K562 (cell line): ENCODE measurements around the gene ZNF582. TPM values are rescaled to one million over a fixed set of nuclear protein-coding genes. Genes with fewer than 3 reads are reported as not detected.

Experiments
- ATAC-seq: fragments of 200-7000 bp; cut with Tn5 transposase; 3 replicates; pipeline ENCODE4 v1.9.1; 2020; ENCODE audit warnings: moderate library complexity
- BruUV-seq: library from RNA; stranded (reverse); fragments of 400-500 nt; replicated peaks from 2 replicates; lab custom pipeline; 2021; lab: Mats Ljungman, UMichigan
- CTCF ChIA-PET: fragments of 300-600 bp; formaldehyde crosslinking; extraction: SDS; loops from one replicate; lab custom pipeline; 2021; ENCODE audit warnings: low intra/inter-chr PET ratio; lab: Yijun Ruan, JAX
- POLR2A ChIA-PET: fragments of 300-600, 350-650 bp; sonication (Branson Sonifier 250); formaldehyde crosslinking; extraction: SDS; loops from one replicate; lab custom pipeline; 2021; ENCODE audit warnings: antibody characterized with exemption, inconsistent platforms; lab: Yijun Ruan, JAX
- DNase-seq, 4 experiments: peaks; one replicate each; pipeline versions ENCODE4 v3.0.0 to v3.0.0-alpha.2; 2011 to 2018; ENCODE audit warnings: low spot score in 3 of 4, mixed read lengths in 3 of 4; ENCODE audit errors: extremely low read depth in 1 of 4
- FAIRE-seq: peaks from 2 replicates; lab custom pipeline; 2011; peaks lifted over from hg19 to GRCh38; lab: Jason Lieb, UNC
- H2AFZ ChIP-seq: 2 replicates; pipeline ENCODE4 v1.6.0; 2011; ENCODE audit warnings: low read depth, low read length, control low read depth, inconsistent platforms
- H3K27ac ChIP-seq: fragments of 200-600 bp; 3 replicates; pipeline ENCODE4 v1.8.0; 2011; ENCODE audit warnings: low read depth, mild to moderate bottlenecking, control low read depth, inconsistent platforms, low read length, moderate library complexity, mixed read lengths; ENCODE audit errors: extremely low read depth
- H3K27me3 ChIP-seq, 2 experiments: fragments of 300-600 bp in 1 of 2; 2 replicates in 1 of 2; 3 replicates in 1 of 2; pipeline versions ENCODE4 v1.6.0 to v1.8.0; 2011; ENCODE audit warnings: inconsistent platforms in 2 of 2, low read length in 2 of 2, mild to moderate bottlenecking in 1 of 2, mixed read lengths in 1 of 2, moderate library complexity in 1 of 2; ENCODE audit not compliant: control insufficient read depth in 2 of 2, insufficient read depth in 2 of 2
- H3K36me3 ChIP-seq: fragments of 300-600 bp; 3 replicates; pipeline ENCODE4 v1.8.0; 2011; ENCODE audit warnings: mild to moderate bottlenecking, low read length, inconsistent platforms; ENCODE audit not compliant: control insufficient read depth, insufficient read depth
- H3K4me1 ChIP-seq, 2 experiments: fragments of 200-600 bp in 1 of 2; replicated peaks in 1 of 2; 2 replicates in 1 of 2; 3 replicates in 1 of 2; pipeline versions ENCODE4 v1.5.1 to v1.8.0; 2011; ENCODE audit warnings: inconsistent platforms in 2 of 2, low read length in 2 of 2, mild to moderate bottlenecking in 1 of 2, mixed read lengths in 1 of 2, moderate library complexity in 1 of 2; ENCODE audit not compliant: control insufficient read depth in 2 of 2, insufficient read depth in 2 of 2
- H3K4me2 ChIP-seq: 2 replicates; pipeline ENCODE4 v1.6.1; 2011; ENCODE audit warnings: low read length, control low read depth, inconsistent platforms, mixed read lengths; ENCODE audit not compliant: insufficient read depth
- H3K4me3 ChIP-seq: fragments of 200-600 bp; sonication (generic), shearing (Covaris generic); 2 replicates; pipeline ENCODE4 v1.5.1; 2016; ENCODE audit warnings: control low read depth, inconsistent platforms
- H3K79me2 ChIP-seq: fragments of 200-600 bp; 3 replicates; pipeline ENCODE4 v1.8.0; 2011; ENCODE audit warnings: low read length, inconsistent platforms; ENCODE audit not compliant: control insufficient read depth, insufficient read depth
- H3K9ac ChIP-seq, 2 experiments: 2 replicates each; pipeline versions ENCODE4 v1.6.0 to v1.6.1; 2011; ENCODE audit warnings: low read depth in 2 of 2, low read length in 2 of 2, control low read depth in 1 of 2, inconsistent platforms in 1 of 2, mild to moderate bottlenecking in 1 of 2, mixed read lengths in 1 of 2; ENCODE audit not compliant: insufficient read depth in 1 of 2
- H3K9me1 ChIP-seq: one replicate; pipeline ENCODE4 v1.6.0; 2011; ENCODE audit warnings: inconsistent platforms, mild to moderate bottlenecking, low read length, moderate library complexity; ENCODE audit not compliant: control insufficient read depth, insufficient read depth
- H3K9me3 ChIP-seq: replicated peaks from 2 replicates; pipeline ENCODE4 v1.5.1; 2011; ENCODE audit warnings: low read depth, low read length, inconsistent platforms; ENCODE audit not compliant: control insufficient read depth, insufficient read depth
- H4K20me1 ChIP-seq: replicated peaks from 2 replicates; pipeline ENCODE4 v1.6.1; 2011; ENCODE audit warnings: low read length, inconsistent platforms, mixed read lengths; ENCODE audit not compliant: control insufficient read depth, insufficient read depth
- ETV6 ChIP-seq, 3 experiments: fragments of 150-350 bp in 1 of 3; sonication (generic) in 1 of 3; formaldehyde crosslinking in 1 of 3; IDR thresholded peaks; 2 replicates each; pipeline versions ENCODE4 v1.6.1 to v1.8.0; 2014 to 2022; ENCODE audit warnings: borderline replicate concordance in 2 of 3, low read depth in 2 of 3, antibody characterized with exemption in 1 of 3, low read length in 1 of 3, mild to moderate bottlenecking in 1 of 3, missing genetic modification reagents in 1 of 3
- GATAD2A ChIP-seq: fragments of 450-650 bp; IDR thresholded peaks from 2 replicates; pipeline ENCODE4 v1.6.1; 2017
- NCOA1 ChIP-seq: fragments of 450-650 bp; IDR thresholded peaks from 2 replicates; pipeline ENCODE4 v1.6.1; 2016; ENCODE audit warnings: low read depth
- SMARCA5 ChIP-seq: fragments of 450-650 bp; IDR thresholded peaks from 2 replicates; pipeline ENCODE4 v1.6.1; 2016
- THRAP3 ChIP-seq: fragments of 450-650 bp; IDR thresholded peaks from 2 replicates; pipeline ENCODE4 v1.6.1; 2016; ENCODE audit warnings: mild to moderate bottlenecking, inconsistent platforms, borderline replicate concordance
- ZNF12 ChIP-seq: sonication (generic); formaldehyde crosslinking; IDR thresholded peaks from 2 replicates; pipeline ENCODE4 v1.4.0; 2020; ENCODE audit warnings: mild to moderate bottlenecking, missing genetic modification reagents
- ZNF280B ChIP-seq: fragments of 250-450 bp; sonication (Bioruptor Pico); IDR thresholded peaks from 2 replicates; pipeline ENCODE4 v1.5.1; 2021; ENCODE audit warnings: mild to moderate bottlenecking
- WGBS: fragments of 100-300 bp; shearing (Covaris generic); methylation state at CpG from one replicate; pipeline ENCODE4 v1.1.6; 2016; ENCODE audit warnings: low coverage, mixed read lengths; ENCODE audit not compliant: insufficient coverage; ENCODE audit errors: missing lambda C conversion rate; 5-methylcytosine and 5-hydroxymethylcytosine counted together
- in situ Hi-C: fragments of 300-500 bp; cut with MboI; formaldehyde crosslinking; loops from 4 replicates; pipeline ENCODE4 v1.15.0; 2018; ENCODE audit warnings: inconsistent platforms, mixed read lengths
- intact Hi-C: fragments of 100-400 bp; cut with micrococcal nuclease; formaldehyde crosslinking; loops from 2 replicates; pipeline ENCODE4 v1.14.2; 2022
- polyA plus RNA-seq, 8 experiments: library from polyadenylated mRNA; depleted of rRNA in 4 of 8; stranded (reverse) in 5 of 8; unstranded in 3 of 8; fragments of >200 nt; fragmentation: Nextera tagmentation in 2 of 8; fragmentation: Illumina TruSeq in 1 of 8; extraction: Ambion mirVana in 2 of 8; extraction: Trizol in 1 of 8; gene quantifications; 2 replicates each; pipeline versions ENCODE4 v1.2.1 to v1.2.3, GENCODE V29; 2011 to 2014; ENCODE audit warnings: inconsistent platforms in 1 of 8, missing spikeins in 1 of 8
- total RNA-seq, 7 experiments: library from RNA; depleted of rRNA in 6 of 7; stranded (reverse); fragments of >200 nt in 6 of 7; fragmentation: Illumina TruSeq in 2 of 7; extraction: Trizol in 2 of 7; gene quantifications; 2 replicates each; pipeline versions ENCODE4 v1.2.1 to v1.2.3, GENCODE V29; 2011 to 2021; ENCODE audit warnings: low replicate concordance in 1 of 7
- TF ChIP-seq, protein P1 (sequence below): sonication (generic); formaldehyde crosslinking; IDR thresholded peaks from 2 replicates; pipeline ENCODE4 v1.8.0; 2022; ENCODE audit warnings: mild to moderate bottlenecking, missing genetic modification reagents
- TF ChIP-seq, protein P2 (sequence below): fragments of 250-450 bp; sonication (Bioruptor Pico); IDR thresholded peaks from 2 replicates; pipeline ENCODE4 v1.9.0; 2021; ENCODE audit warnings: mild to moderate bottlenecking, inconsistent platforms
- TF ChIP-seq, protein P3 (sequence below): fragments of 450-650 bp; formaldehyde crosslinking; IDR thresholded peaks from 2 replicates; pipeline ENCODE4 v1.4.0; 2022; ENCODE audit warnings: missing genetic modification characterization
- TF ChIP-seq, protein P4 (sequence below): sonication (generic); formaldehyde crosslinking; IDR thresholded peaks from 2 replicates; pipeline ENCODE4 v1.9.0; 2022; ENCODE audit warnings: mild to moderate bottlenecking, missing genetic modification reagents
- TF ChIP-seq, protein P5 (sequence below): fragments of 450-650 bp; IDR thresholded peaks from 2 replicates; pipeline ENCODE4 v1.6.1; 2016; ENCODE audit warnings: antibody characterized with exemption

Gene ZNF582
- total and polyA plus RNA-seq, 9 of the 15 experiments (the other 6 are each of a cell fraction or from before 2014, with no cell fraction given) = 0.72 to 3.3 (median 1.6) TPM

DNA sequence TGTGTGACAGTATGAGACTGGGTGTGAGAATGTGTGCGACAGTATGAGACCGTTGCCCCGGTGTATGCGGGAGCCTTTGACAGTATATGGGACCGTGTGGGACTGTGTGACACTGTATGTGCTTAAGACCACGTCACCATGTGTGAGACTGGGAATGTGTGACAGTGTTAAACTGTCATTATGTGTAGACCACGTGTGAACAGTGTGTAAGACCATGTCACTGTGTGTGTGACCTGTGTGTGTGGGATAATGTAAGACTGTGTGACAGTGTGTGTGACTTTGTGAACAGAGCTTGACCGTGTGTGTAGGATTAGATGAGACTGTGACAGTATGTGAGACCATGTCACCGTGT is 11.3 kb upstream of the ZNF582 start:
- Histone ChIP-seq H3K4me2 (peak overlapping the region; percentile 100), H3K79me2 (peaks cover 11% of the 10 kb centered on the region), H4K20me1 (no peaks in the 10 kb centered on the region), H3K4me1 (peaks cover 9 to 10% of the 10 kb centered on the region in 2 experiments; a peak in 4 of 5 replicates), H3K9ac (peak overlapping the region; percentile 88 to 96; a peak in 3 of 4 replicates), H3K9me3 (peaks cover 9% of the 10 kb centered on the region), H3K27ac (peak overlapping the region; percentile 89), H3K27me3 (no peaks in the 10 kb centered on the region), H2AFZ (peak overlapping the region; percentile 97), H3K36me3 (peaks cover 23% of the 10 kb centered on the region; the same call in 1 of the 3 replicates), H3K4me3 (peak overlapping the region; percentile 66), H3K9me1 (no peaks in the 10 kb centered on the region)
- peak; percentile 88 for FAIRE-seq
- 17% methylated on average over 9 of the region's 9 CpGs for WGBS
- ATAC-seq = peak; percentile 60
- BruUV-seq = TSS peak; percentile 58
- intact Hi-C loops = no loop called here
- CTCF ChIA-PET = no interaction called here
- in situ Hi-C loops = no loop called here
- POLR2A ChIA-PET = no interaction called here
- DNase-seq = peak in 3 of 4 experiments; percentile 18 to 34 (median 22)
- TF ChIP-seq, protein P1, sequence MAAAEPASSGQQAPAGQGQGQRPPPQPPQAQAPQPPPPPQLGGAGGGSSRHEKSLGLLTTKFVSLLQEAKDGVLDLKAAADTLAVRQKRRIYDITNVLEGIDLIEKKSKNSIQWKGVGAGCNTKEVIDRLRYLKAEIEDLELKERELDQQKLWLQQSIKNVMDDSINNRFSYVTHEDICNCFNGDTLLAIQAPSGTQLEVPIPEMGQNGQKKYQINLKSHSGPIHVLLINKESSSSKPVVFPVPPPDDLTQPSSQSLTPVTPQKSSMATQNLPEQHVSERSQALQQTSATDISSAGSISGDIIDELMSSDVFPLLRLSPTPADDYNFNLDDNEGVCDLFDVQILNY (CRISPR knock-in tag) = no peak
- TF ChIP-seq SMARCA5 (0 out of 2 replicates have a peak, but pooled peaks have one; percentile 40), GATAD2A (no peak), ZNF280B (CRISPR knock-in tag) (no peak), THRAP3 (peak; percentile 55; the same call in 1 of the 2 replicates), NCOA1 (0 out of 2 replicates have a peak, but pooled peaks have one; percentile 9), ETV6 (IDR thresholded peaks at IDR 0.05; ENCODE audit: borderline replicate concordance in 1 of 2, low read depth in 2 of 2, low read length in 1 of 2) (no peak), ETV6 (CRISPR knock-in tag; IDR thresholded peaks at IDR 0.05; ENCODE audit: borderline replicate concordance) (no peak), ZNF12 (CRISPR knock-in tag) (no peak)
- TF ChIP-seq, protein P2, sequence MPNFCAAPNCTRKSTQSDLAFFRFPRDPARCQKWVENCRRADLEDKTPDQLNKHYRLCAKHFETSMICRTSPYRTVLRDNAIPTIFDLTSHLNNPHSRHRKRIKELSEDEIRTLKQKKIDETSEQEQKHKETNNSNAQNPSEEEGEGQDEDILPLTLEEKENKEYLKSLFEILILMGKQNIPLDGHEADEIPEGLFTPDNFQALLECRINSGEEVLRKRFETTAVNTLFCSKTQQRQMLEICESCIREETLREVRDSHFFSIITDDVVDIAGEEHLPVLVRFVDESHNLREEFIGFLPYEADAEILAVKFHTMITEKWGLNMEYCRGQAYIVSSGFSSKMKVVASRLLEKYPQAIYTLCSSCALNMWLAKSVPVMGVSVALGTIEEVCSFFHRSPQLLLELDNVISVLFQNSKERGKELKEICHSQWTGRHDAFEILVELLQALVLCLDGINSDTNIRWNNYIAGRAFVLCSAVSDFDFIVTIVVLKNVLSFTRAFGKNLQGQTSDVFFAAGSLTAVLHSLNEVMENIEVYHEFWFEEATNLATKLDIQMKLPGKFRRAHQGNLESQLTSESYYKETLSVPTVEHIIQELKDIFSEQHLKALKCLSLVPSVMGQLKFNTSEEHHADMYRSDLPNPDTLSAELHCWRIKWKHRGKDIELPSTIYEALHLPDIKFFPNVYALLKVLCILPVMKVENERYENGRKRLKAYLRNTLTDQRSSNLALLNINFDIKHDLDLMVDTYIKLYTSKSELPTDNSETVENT (CRISPR knock-in tag) = 0 out of 2 replicates have a peak, but pooled peaks have one; percentile 0
- TF ChIP-seq, protein P3, sequence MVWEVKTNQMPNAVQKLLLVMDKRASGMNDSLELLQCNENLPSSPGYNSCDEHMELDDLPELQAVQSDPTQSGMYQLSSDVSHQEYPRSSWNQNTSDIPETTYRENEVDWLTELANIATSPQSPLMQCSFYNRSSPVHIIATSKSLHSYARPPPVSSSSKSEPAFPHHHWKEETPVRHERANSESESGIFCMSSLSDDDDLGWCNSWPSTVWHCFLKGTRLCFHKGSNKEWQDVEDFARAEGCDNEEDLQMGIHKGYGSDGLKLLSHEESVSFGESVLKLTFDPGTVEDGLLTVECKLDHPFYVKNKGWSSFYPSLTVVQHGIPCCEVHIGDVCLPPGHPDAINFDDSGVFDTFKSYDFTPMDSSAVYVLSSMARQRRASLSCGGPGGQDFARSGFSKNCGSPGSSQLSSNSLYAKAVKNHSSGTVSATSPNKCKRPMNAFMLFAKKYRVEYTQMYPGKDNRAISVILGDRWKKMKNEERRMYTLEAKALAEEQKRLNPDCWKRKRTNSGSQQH (CRISPR knock-in tag) = 0 out of 2 replicates have a peak, but pooled peaks have one; percentile 1
- TF ChIP-seq, protein P4, sequence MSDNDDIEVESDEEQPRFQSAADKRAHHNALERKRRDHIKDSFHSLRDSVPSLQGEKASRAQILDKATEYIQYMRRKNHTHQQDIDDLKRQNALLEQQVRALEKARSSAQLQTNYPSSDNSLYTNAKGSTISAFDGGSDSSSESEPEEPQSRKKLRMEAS (CRISPR knock-in tag) = peak; percentile 52
- TF ChIP-seq, protein P5, sequence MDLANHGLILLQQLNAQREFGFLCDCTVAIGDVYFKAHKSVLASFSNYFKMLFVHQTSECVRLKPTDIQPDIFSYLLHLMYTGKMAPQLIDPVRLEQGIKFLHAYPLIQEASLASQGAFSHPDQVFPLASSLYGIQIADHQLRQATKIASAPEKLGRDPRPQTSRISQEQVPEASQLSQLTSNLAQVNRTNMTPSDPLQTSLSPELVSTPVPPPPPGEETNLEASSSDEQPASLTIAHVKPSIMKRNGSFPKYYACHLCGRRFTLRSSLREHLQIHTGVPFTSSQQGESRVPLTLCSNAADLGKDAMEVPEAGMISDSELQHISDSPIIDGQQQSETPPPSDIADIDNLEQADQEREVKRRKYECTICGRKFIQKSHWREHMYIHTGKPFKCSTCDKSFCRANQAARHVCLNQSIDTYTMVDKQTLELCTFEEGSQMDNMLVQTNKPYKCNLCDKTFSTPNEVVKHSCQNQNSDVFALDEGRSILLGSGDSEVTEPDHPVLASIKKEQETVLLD = no peak
